GM18873 (cell line): ENCODE data around the gene PHYHIPL.
"Not testable (repeated sequence)": the region's sequence is repeated elsewhere in the genome, so short reads cannot be mapped to it uniquely, and the experiment has no call there.

Experiments
- ATAC-seq: cut with Tn5 transposase; IDR thresholded peaks from one replicate; pipeline ENCODE4 v1.9.1; 2021; ENCODE audit warnings: mild to moderate bottlenecking, moderate library complexity, moderate number of reproducible peaks; ENCODE audit not compliant: unreplicated experiment, low FRiP score

PHYHIPL gene

GRCh38 chr10:59181668-59182067 lies 5.2 kb downstream of the PHYHIPL start:
- ATAC-seq = peak; percentile 53

- no peak for ATAC-seq
These were observed 13.9 kb downstream of the PHYHIPL start for GRCh38 chr10:59190332-59190731.

- no peak for ATAC-seq
These were observed 29.8 kb downstream of the PHYHIPL start for GRCh38 chr10:59206204-59206720.

GRCh38 chr10:59212301-59212798 lies 35.9 kb downstream of the PHYHIPL start:
- ATAC-seq = no peak

GRCh38 chr10:59214160-59214559 lies 37.7 kb downstream of the PHYHIPL start:
- ATAC-seq = no peak

- no peak for ATAC-seq
These were observed 39.9 kb downstream of the PHYHIPL start for GRCh38 chr10:59216178-59216869.

- ATAC-seq = no peak
These were observed 46.3 kb downstream of the PHYHIPL start for GRCh38 chr10:59222788-59223187.

GRCh38 chr10:59223597-59223996 lies 47.2 kb downstream of the PHYHIPL start:
- ATAC-seq = not testable (repeated sequence)

- no peak for ATAC-seq
These were observed 48.8 kb downstream of the PHYHIPL start for GRCh38 chr10:59225211-59225610.

- no peak for ATAC-seq
These were observed 50.8 kb downstream of the PHYHIPL start for GRCh38 chr10:59227136-59227673.

GRCh38 chr10:59229441-59229840 lies 53.0 kb downstream of the PHYHIPL start:
- no peak for ATAC-seq

- no peak for ATAC-seq
These were observed 57.8 kb downstream of the PHYHIPL start for GRCh38 chr10:59234194-59234593.

GRCh38 chr10:59234816-59235429 lies 58.5 kb downstream of the PHYHIPL start:
- ATAC-seq = no peak

GRCh38 chr10:59236064-59236697 lies 59.7 kb downstream of the PHYHIPL start:
- no peak for ATAC-seq

- no peak for ATAC-seq
These were observed 61.3 kb downstream of the PHYHIPL start for GRCh38 chr10:59237775-59238174.

GRCh38 chr10:59239108-59239507 lies 62.7 kb downstream of the PHYHIPL start:
- ATAC-seq = not testable (repeated sequence)

GRCh38 chr10:59240582-59241183 lies 64.2 kb downstream of the PHYHIPL start:
- no peak for ATAC-seq

- ATAC-seq = no peak
These were observed 65.6 kb downstream of the PHYHIPL start for GRCh38 chr10:59242057-59242456.

GRCh38 chr10:59242991-59243390 lies 66.5 kb downstream of the PHYHIPL start:
- no peak for ATAC-seq

- ATAC-seq = no peak
These were observed 67.3 kb downstream of the PHYHIPL start for GRCh38 chr10:59243611-59244195.
